ACC112 (cell line): ENCODE data around the gene DENND6B.

Source experiments
- H2AFZ ChIP-seq: fragments of 200-600 bp; sonication (generic); one replicate; pipeline ENCODE4 v1.6.0; 2017; ENCODE audit warnings: antibody characterized with exemption, low read length; ENCODE audit not compliant: unreplicated experiment
- H3K27ac ChIP-seq: fragments of 200-600 bp; sonication (generic); 2 replicates; pipeline ENCODE4 v1.5.1; 2014; ENCODE audit warnings: low read depth, mild to moderate bottlenecking, antibody characterized with exemption, low read length, moderate library complexity
- H3K27me3 ChIP-seq: fragments of 200-600 bp; sonication (generic); 2 replicates; pipeline ENCODE4 v1.6.1; 2014; ENCODE audit warnings: mild to moderate bottlenecking, antibody characterized with exemption, low read length, moderate library complexity, mixed read lengths; ENCODE audit not compliant: insufficient read depth
- H3K36me3 ChIP-seq: fragments of 200-600 bp; sonication (generic); 2 replicates; pipeline ENCODE4 v1.6.1; 2016; ENCODE audit warnings: mild to moderate bottlenecking, antibody characterized with exemption, low read length, moderate library complexity, mixed read lengths; ENCODE audit not compliant: insufficient read depth
- H3K4me1 ChIP-seq: fragments of 200-600 bp; sonication (generic); one replicate; pipeline ENCODE4 v1.6.1; 2016; ENCODE audit warnings: low read length, mixed read lengths; ENCODE audit not compliant: insufficient read depth, unreplicated experiment, control insufficient read depth
- H3K4me3 ChIP-seq: fragments of 200-600 bp; sonication (generic); 2 replicates; pipeline ENCODE4 v1.5.1; 2014; ENCODE audit warnings: mild to moderate bottlenecking, low read depth, low read length
- H3K79me2 ChIP-seq: fragments of 200-600 bp; sonication (generic); one replicate; pipeline ENCODE4 v1.6.0; 2016; ENCODE audit warnings: low read length; ENCODE audit not compliant: control insufficient read depth, unreplicated experiment, insufficient read depth

Gene DENND6B

DNA sequence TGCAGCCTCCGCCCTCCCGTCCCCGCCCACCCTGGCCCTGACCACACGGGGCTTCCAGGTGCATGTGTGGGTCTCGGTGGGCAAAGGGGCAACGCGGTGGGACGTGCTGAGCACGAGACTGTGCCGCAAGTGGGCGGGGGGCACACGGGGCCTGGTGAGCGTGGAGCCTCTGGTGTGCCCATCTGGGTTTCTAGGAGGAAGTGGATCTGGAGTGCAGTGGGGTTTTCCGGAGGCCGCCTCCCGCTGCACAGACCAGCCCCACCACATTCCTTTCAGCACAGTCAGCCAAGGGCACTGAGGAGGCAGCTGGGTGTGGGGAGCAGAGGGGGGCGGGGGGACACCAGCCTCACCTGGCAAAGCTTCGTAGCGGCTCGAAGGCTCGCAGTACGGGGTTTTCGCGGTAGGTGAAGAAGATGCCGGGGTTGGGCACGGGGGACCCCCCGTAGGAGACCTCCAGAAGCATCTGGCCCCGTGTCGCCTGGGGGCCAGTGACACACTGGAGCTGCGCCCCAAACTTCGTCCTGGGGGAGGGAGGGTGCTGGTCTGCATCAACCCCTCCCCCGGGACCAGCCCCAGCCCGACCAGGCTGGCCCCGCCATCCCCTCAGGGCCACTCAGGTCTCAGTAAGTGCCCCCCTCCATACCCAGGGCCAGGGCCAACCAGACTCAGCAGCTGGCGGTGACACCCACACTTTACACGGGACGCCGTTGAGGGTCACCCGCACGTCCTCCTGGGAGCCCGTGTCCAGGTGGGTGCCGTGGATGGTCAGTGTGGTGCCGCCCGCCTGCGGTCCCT lies 44.3 kb downstream of the DENND6B start:
- H3K36me3 ChIP-seq, result peaks cover 6% of the 10 kb centered on the region; the same call in 1 of the 2 replicates
- peaks cover 10% of the 10 kb centered on the region for H3K4me1 ChIP-seq
- H3K27ac ChIP-seq, result no peak overlapping the region
- no peaks in the 10 kb centered on the region for H3K27me3 ChIP-seq
- H3K79me2 ChIP-seq, result no peaks in the 10 kb centered on the region
- H3K4me3 ChIP-seq, result no peak overlapping the region
- no peak overlapping the region for H2AFZ ChIP-seq

DNA sequence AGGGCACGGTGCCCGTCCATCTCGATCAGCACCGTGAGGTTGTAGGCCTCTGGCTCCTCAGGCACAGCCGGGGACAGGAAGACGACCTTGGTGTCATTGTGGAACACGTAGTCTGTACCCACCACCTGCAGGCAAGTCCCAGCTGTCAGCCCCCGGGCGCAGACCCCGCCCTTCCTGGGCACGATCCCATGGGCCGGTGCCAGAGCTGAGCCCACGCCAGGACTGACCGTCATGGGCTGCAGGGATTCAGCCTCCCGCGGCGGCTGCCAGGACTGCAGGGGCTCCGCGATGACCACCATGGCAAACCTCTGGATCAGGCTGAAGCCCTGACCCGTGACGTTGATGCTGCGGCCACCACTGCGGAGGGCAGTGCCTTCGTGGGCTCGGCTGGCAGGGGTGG lies 44.9 kb downstream of the DENND6B start:
- H3K4me3 ChIP-seq, result no peak overlapping the region
- H3K36me3 ChIP-seq, result peaks cover 9% of the 10 kb centered on the region; the same call in 1 of the 2 replicates
- H3K4me1 ChIP-seq, result peaks cover 10% of the 10 kb centered on the region
- no peak overlapping the region for H2AFZ ChIP-seq
- no peak overlapping the region for H3K27ac ChIP-seq
- no peaks in the 10 kb centered on the region for H3K79me2 ChIP-seq
- H3K27me3 ChIP-seq, result no peaks in the 10 kb centered on the region

- peaks cover 10% of the 10 kb centered on the region for H3K4me1 ChIP-seq
- H3K4me3 ChIP-seq, result no peak overlapping the region
- peaks cover 9% of the 10 kb centered on the region; the same call in 1 of the 2 replicates for H3K36me3 ChIP-seq
These were observed 45.4 kb downstream of the DENND6B start for GRCh38 chr22:50281384-50281760.

GRCh38 chr22:50280708-50281383 lies 46.0 kb downstream of the DENND6B start:
- Histone ChIP-seq H3K79me2 (no peaks in the 10 kb centered on the region), H3K27ac (no peak overlapping the region), H2AFZ (no peak overlapping the region), H3K4me1 (peaks cover 10% of the 10 kb centered on the region), H3K27me3 (no peaks in the 10 kb centered on the region), H3K4me3 (no peak overlapping the region), H3K36me3 (peaks cover 9% of the 10 kb centered on the region; the same call in 1 of the 2 replicates)

More at GRCh38 chr22:50281384-50281760, 45.4 kb downstream of the DENND6B start:
- no peak overlapping the region for H2AFZ ChIP-seq
- no peaks in the 10 kb centered on the region for H3K79me2 ChIP-seq
- no peaks in the 10 kb centered on the region for H3K27me3 ChIP-seq
- no peak overlapping the region for H3K27ac ChIP-seq

DNA sequence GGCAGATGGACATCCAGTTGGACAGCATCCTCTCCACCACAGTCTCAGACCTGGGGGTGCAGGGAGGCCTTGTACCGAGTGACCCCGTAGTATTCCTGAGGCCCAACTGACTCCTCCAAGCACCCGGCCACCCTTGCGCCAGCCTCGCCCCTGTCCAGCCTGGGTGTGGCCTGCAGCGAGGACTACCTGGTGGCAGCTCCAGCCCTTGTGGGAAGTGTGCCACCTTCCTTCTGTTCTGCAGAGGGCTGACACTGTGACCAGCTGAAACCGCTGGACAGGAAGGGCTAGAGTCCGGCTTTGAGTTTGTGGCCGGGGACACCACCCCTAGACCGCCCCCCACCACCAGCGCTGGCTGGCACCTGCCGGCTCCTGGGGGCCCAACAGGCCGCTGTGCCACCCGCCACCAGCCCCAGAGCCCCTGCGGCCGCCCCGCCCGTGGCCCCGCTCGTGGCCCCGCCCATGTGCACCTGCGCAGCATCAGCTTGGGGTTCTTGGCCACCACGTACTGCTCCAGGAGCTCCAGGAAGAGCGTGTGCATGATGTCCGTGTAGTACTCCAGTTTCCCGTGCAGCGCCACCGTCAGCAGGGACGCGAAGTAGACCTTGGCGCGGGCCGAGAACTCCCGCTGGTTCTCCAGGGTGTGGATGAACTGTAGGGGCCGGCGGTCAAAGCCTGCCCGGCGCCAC lies 46.6 kb downstream of the DENND6B start:
- no peak overlapping the region for H2AFZ ChIP-seq
- H3K27ac ChIP-seq, result no peak overlapping the region
- peaks cover 9% of the 10 kb centered on the region; the same call in 1 of the 2 replicates for H3K36me3 ChIP-seq
- no peaks in the 10 kb centered on the region for H3K79me2 ChIP-seq
- H3K27me3 ChIP-seq, result no peaks in the 10 kb centered on the region
- H3K4me1 ChIP-seq, result peaks cover 10% of the 10 kb centered on the region
- no peak overlapping the region for H3K4me3 ChIP-seq

GRCh38 chr22:50278956-50279619 lies 47.7 kb downstream of the DENND6B start:
- Histone ChIP-seq H3K4me1 (peaks cover 10% of the 10 kb centered on the region), H3K36me3 (peaks cover 9% of the 10 kb centered on the region; the same call in 1 of the 2 replicates), H3K27me3 (no peaks in the 10 kb centered on the region), H3K4me3 (no peak overlapping the region), H3K79me2 (no peaks in the 10 kb centered on the region), H2AFZ (no peak overlapping the region), H3K27ac (no peak overlapping the region)

GRCh38 chr22:50278461-50278860 lies 48.4 kb downstream of the DENND6B start:
- Histone ChIP-seq H3K4me3 (no peak overlapping the region), H3K79me2 (no peaks in the 10 kb centered on the region), H2AFZ (no peak overlapping the region), H3K27me3 (no peaks in the 10 kb centered on the region), H3K27ac (no peak overlapping the region), H3K36me3 (peaks cover 9% of the 10 kb centered on the region; the same call in 1 of the 2 replicates), H3K4me1 (peaks cover 10% of the 10 kb centered on the region)

DNA sequence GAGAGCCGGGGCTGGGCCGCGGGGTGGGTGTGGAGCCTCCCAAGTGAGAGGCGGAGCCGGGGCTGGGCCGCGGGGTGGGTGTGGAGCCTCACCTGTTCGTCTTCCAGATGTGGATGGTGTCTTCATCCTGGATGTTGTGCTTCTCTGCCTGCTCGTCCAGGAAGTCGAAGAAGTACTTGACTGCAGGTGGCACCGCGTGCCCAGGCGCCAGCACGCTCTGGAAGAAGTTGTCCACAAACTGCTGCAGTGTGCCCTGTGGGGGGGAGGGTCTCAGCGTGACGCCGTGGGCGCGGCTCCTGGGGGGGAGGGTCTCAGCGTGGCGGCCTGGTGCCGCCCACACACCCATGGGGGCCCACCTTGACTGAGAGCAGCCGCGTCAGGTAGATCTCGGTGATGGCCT lies 49.1 kb downstream of the DENND6B start:
- Histone ChIP-seq H3K4me1 (peaks cover 9% of the 10 kb centered on the region), H3K79me2 (no peaks in the 10 kb centered on the region), H3K27me3 (no peaks in the 10 kb centered on the region), H3K4me3 (no peak overlapping the region), H3K36me3 (peaks cover 9% of the 10 kb centered on the region; the same call in 1 of the 2 replicates), H2AFZ (no peak overlapping the region), H3K27ac (no peak overlapping the region)

DNA sequence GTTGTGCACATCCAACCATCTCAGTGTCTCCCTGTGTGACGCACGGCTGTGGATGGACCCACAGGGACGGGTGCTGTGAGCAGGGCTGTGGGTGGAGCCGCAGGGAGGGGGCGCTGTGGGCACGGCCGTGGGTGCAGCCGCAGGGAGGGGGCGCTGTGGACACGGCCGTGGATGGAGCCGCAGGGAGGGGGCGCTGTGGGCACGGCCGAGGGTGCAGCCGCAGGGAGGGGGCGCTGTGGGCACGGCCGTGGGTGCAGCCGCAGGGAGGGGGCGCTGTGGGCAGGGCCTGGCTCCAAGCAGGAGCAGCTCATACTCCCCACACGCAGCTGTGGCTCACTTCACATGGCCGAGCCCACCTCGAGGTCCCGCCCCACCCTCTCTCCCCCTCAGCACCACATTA lies 50.7 kb downstream of the DENND6B start:
- H3K27ac ChIP-seq, result no peak overlapping the region
- no peak overlapping the region for H2AFZ ChIP-seq
- no peaks in the 10 kb centered on the region for H3K27me3 ChIP-seq
- peaks cover 4% of the 10 kb centered on the region; the same call in 1 of the 2 replicates for H3K36me3 ChIP-seq
- H3K79me2 ChIP-seq, result no peaks in the 10 kb centered on the region
- no peak overlapping the region for H3K4me3 ChIP-seq
- H3K4me1 ChIP-seq, result peaks cover 4% of the 10 kb centered on the region
